Measurements from ENCODE around the gene NIPAL1.

- TF ChIP-seq EZH2 (IDR thresholded peaks at IDR 0.05; ENCODE audit: insufficient read depth, poor library complexity, severe bottlenecking) (no peak), EZH2phosphoT487 (IDR thresholded peaks at IDR 0.05; ENCODE audit: insufficient read depth, low read depth) (no peak)
Observed at GRCh38 chr4:48073567-48074103, 57.1 kb downstream of the NIPAL1 start.
